AG09309 (cell line): ENCODE data around the gene TEX14.

Source experiments
- DNase-seq: peaks from one replicate; pipeline ENCODE4 v3.0.0-alpha.2; 2010; ENCODE audit warnings: low read depth
- H3K4me3 ChIP-seq: 2 replicates; pipeline ENCODE4 v1.5.1; 2011; ENCODE audit warnings: mild to moderate bottlenecking, low read depth, low read length, moderate library complexity; ENCODE audit not compliant: control insufficient read depth
- TF ChIP-seq, protein P1 (sequence below): IDR thresholded peaks from 2 replicates; pipeline ENCODE4 v1.5.1; 2011; ENCODE audit warnings: mild to moderate bottlenecking, low read depth, low read length, inconsistent platforms; ENCODE audit not compliant: insufficient read depth, control insufficient read depth; ENCODE audit errors: missing control alignments

Gene TEX14

GRCh38 chr17:58703137-58703915 is 11.5 kb upstream of the TEX14 start:
- DNase-seq: no peak
- TF ChIP-seq, protein P1, sequence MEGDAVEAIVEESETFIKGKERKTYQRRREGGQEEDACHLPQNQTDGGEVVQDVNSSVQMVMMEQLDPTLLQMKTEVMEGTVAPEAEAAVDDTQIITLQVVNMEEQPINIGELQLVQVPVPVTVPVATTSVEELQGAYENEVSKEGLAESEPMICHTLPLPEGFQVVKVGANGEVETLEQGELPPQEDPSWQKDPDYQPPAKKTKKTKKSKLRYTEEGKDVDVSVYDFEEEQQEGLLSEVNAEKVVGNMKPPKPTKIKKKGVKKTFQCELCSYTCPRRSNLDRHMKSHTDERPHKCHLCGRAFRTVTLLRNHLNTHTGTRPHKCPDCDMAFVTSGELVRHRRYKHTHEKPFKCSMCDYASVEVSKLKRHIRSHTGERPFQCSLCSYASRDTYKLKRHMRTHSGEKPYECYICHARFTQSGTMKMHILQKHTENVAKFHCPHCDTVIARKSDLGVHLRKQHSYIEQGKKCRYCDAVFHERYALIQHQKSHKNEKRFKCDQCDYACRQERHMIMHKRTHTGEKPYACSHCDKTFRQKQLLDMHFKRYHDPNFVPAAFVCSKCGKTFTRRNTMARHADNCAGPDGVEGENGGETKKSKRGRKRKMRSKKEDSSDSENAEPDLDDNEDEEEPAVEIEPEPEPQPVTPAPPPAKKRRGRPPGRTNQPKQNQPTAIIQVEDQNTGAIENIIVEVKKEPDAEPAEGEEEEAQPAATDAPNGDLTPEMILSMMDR: no peak
- no peak overlapping the region for H3K4me3 ChIP-seq

- no peak for DNase-seq
- no peak overlapping the region for H3K4me3 ChIP-seq
- TF ChIP-seq, protein P1: no peak
Measured at GRCh38 chr17:58702708-58703107, 10.9 kb upstream of the TEX14 start.

GRCh38 chr17:58702045-58702476 is 10.2 kb upstream of the TEX14 start:
- H3K4me3 ChIP-seq: no peak overlapping the region
- TF ChIP-seq, protein P1: no peak
- DNase-seq: no peak

GRCh38 chr17:58699771-58700170 is 7.9 kb upstream of the TEX14 start:
- H3K4me3 ChIP-seq: no peak overlapping the region
- TF ChIP-seq, protein P1: no peak

GRCh38 chr17:58694826-58695225 is 3.0 kb upstream of the TEX14 start:
- TF ChIP-seq, protein P1: no peak
- H3K4me3 ChIP-seq: no peak overlapping the region
- no peak for DNase-seq

More at GRCh38 chr17:58699771-58700170, 7.9 kb upstream of the TEX14 start:
- no peak for DNase-seq

GRCh38 chr17:58694302-58694701 is 2.5 kb upstream of the TEX14 start:
- TF ChIP-seq, protein P1: no peak
- no peak overlapping the region for H3K4me3 ChIP-seq
- DNase-seq: no peak
